GM12878 (cell line): ENCODE data around the gene BBLN.

ENCODE experiments used
- CTCF ChIP-seq, 3 experiments: IDR thresholded peaks in 2 of 3; conservative IDR thresholded peaks in 1 of 3; 2 replicates each; pipeline ENCODE4 v1.5.1; 2011; ENCODE audit warnings: low read depth in 3 of 3, low read length in 3 of 3, mild to moderate bottlenecking in 3 of 3, control low read depth in 2 of 3, moderate library complexity in 2 of 3, inconsistent platforms in 1 of 3, mixed read lengths in 1 of 3; ENCODE audit not compliant: control insufficient read depth in 2 of 3, insufficient read depth in 1 of 3; ENCODE audit errors: extremely low read depth in 1 of 3
- EP300 ChIP-seq, 2 experiments: fragments of 150-350 bp in 1 of 2; IDR thresholded peaks; 2 replicates each; pipeline ENCODE4 v1.6.1; 2011 to 2012; ENCODE audit warnings: low read depth in 2 of 2, low read length in 2 of 2, borderline replicate concordance in 1 of 2, improper control_type of control experiment in 1 of 2, inconsistent platforms in 1 of 2; ENCODE audit not compliant: control insufficient read depth in 1 of 2
- EZH2 ChIP-seq: IDR thresholded peaks from 2 replicates; pipeline ENCODE4 v1.6.1; 2012; ENCODE audit warnings: low read depth, mild to moderate bottlenecking, control low read depth, inconsistent platforms, low read length, borderline replicate concordance; ENCODE audit not compliant: control insufficient read depth
- IKZF1 ChIP-seq: fragments of 450-650 bp; conservative IDR thresholded peaks from 2 replicates; pipeline ENCODE4 v1.6.1; 2017; ENCODE audit warnings: antibody characterized with exemption, mild to moderate bottlenecking
- MLLT1 ChIP-seq: fragments of 450-650 bp; IDR thresholded peaks from 2 replicates; pipeline ENCODE4 v1.6.1; 2016; ENCODE audit warnings: mild to moderate bottlenecking
- MXI1 ChIP-seq: fragments of 150-350 bp; IDR thresholded peaks from 2 replicates; pipeline ENCODE4 v1.6.1; 2011; ENCODE audit warnings: low read depth, mild to moderate bottlenecking, inconsistent platforms, low read length, improper control_type of control experiment
- NFIC ChIP-seq: IDR thresholded peaks from 2 replicates; pipeline ENCODE4 v1.6.1; 2012; ENCODE audit warnings: low read depth, mild to moderate bottlenecking, inconsistent platforms, low read length, moderate library complexity
- PAX8 ChIP-seq: fragments of 450-650 bp; IDR thresholded peaks from 2 replicates; pipeline ENCODE4 v1.6.1; 2017; ENCODE audit warnings: mild to moderate bottlenecking, moderate library complexity
- POLR2A ChIP-seq: IDR thresholded peaks from 2 replicates; pipeline ENCODE4 v1.6.1; 2011; ENCODE audit warnings: low read depth, mild to moderate bottlenecking, low read length
- RFX5 ChIP-seq: IDR thresholded peaks from 2 replicates; pipeline ENCODE4 v1.6.1; 2011; ENCODE audit warnings: low read depth, low read length, improper control_type of control experiment
- SP1 ChIP-seq: IDR thresholded peaks from one replicate; pipeline ENCODE4 v1.6.1; 2011; ENCODE audit warnings: low read depth, low read length
- ZNF384 ChIP-seq: IDR thresholded peaks from 2 replicates; pipeline ENCODE4 v1.6.1; 2012; ENCODE audit warnings: low read depth, mild to moderate bottlenecking, low read length, improper control_type of control experiment, borderline replicate concordance
- ZNF622 ChIP-seq: fragments of 450-650 bp; IDR thresholded peaks from 2 replicates; pipeline ENCODE4 v1.6.1; 2017; ENCODE audit warnings: mild to moderate bottlenecking, inconsistent platforms

- TF ChIP-seq CTCF (IDR thresholded peaks at IDR 0.05 in 2 of 3, conservative IDR thresholded peaks at IDR 0.05 in 1 of 3; ENCODE audit: control insufficient read depth in 2 of 3, extremely low read depth in 1 of 3, insufficient read depth in 1 of 3, low read depth in 3 of 3, low read length in 3 of 3) (no peak), ZNF622 (no peak), EP300 (IDR thresholded peaks at IDR 0.05; ENCODE audit: borderline replicate concordance in 1 of 2, control insufficient read depth in 1 of 2, low read depth in 2 of 2, low read length in 2 of 2) (no peak), NFIC (no peak), MLLT1 (no peak), MXI1 (no peak), RFX5 (no peak), PAX8 (no peak), EZH2 (no peak), ZNF384 (no peak), SP1 (no peak), IKZF1 (no peak), POLR2A (no peak)
Measured at GRCh38 chr9:128138001-128138400, 22.1 kb upstream of the BBLN start.
